Ovary (tissue), 3 donors: Measurements from ENCODE around the gene LRIT3.

Source experiments
- CTCF ChIP-seq, 3 donors: fragments of 450-650 bp in 2 of 3; fragments of 200-600 bp in 1 of 3; IDR thresholded peaks; one replicate each; pipeline versions ENCODE4 v1.5.1 to v1.8.0; 2016 to 2022; ENCODE audit warnings: antibody characterized with exemption in 3 of 3, mild to moderate bottlenecking in 1 of 3
- EP300 ChIP-seq: sonication (generic); formaldehyde crosslinking; IDR thresholded peaks from one replicate; pipeline ENCODE4 v1.6.1; 2017; ENCODE audit warnings: antibody characterized with exemption
- POLR2A ChIP-seq: fragments of 450-650 bp; IDR thresholded peaks from one replicate; pipeline ENCODE4 v1.6.1; 2017; ENCODE audit warnings: antibody characterized with exemption, mild to moderate bottlenecking, moderate library complexity
- donor health status: DM: no; HTN: no; CAD: no.

- TF ChIP-seq CTCF (IDR thresholded peaks at IDR 0.05) (no peak), EP300 (no peak), POLR2A (no peak)
Measured at GRCh38 chr4:109887071-109887470, 39.2 kb downstream of the LRIT3 start.
